Smooth muscle cell (in vitro differentiated cells): ENCODE results near the gene C21orf58. TPM values are rescaled to one million over a fixed set of nuclear protein-coding genes. Genes with fewer than 3 reads are reported as not detected.

Source experiments
- DNase-seq: peaks from one replicate; lab custom pipeline; 2025; ENCODE audit not compliant: unreplicated experiment; lab: John Stamatoyannopoulos, UW
- H2AFZ ChIP-seq: fragments of 200-600 bp; sonication (generic); 2 replicates; pipeline ENCODE4 v1.6.0; 2016; ENCODE audit warnings: antibody characterized with exemption, low read depth, mild to moderate bottlenecking
- H3F3A ChIP-seq: fragments of 200-600 bp; sonication (generic); 2 replicates; pipeline ENCODE4 v1.6.0; 2017; ENCODE audit warnings: antibody characterized with exemption, low read depth
- H3K27ac ChIP-seq: fragments of 200-600 bp; sonication (generic); 2 replicates; pipeline ENCODE4 v1.5.1; 2016; ENCODE audit warnings: low read depth, mild to moderate bottlenecking
- H3K27me3 ChIP-seq: fragments of 200-600 bp; sonication (generic); 2 replicates; pipeline ENCODE4 v1.6.1; 2016; ENCODE audit warnings: low read depth, mild to moderate bottlenecking
- H3K36me3 ChIP-seq: fragments of 200-600 bp; sonication (generic); 2 replicates; pipeline ENCODE4 v1.5.1; 2016; ENCODE audit warnings: low read depth
- H3K4me1 ChIP-seq: fragments of 200-600 bp; sonication (generic); 2 replicates; pipeline ENCODE4 v1.5.1; 2016; ENCODE audit warnings: low read depth
- H3K4me2 ChIP-seq: fragments of 200-600 bp; sonication (generic); 2 replicates; pipeline ENCODE4 v1.6.0; 2016; ENCODE audit warnings: mild to moderate bottlenecking
- H3K4me3 ChIP-seq: fragments of 200-600 bp; sonication (generic); 2 replicates; pipeline ENCODE4 v1.5.1; 2016; ENCODE audit warnings: mild to moderate bottlenecking
- H3K79me2 ChIP-seq: fragments of 200-600 bp; sonication (generic); 2 replicates; pipeline ENCODE4 v1.6.0; 2016; ENCODE audit warnings: low read depth, mild to moderate bottlenecking
- H3K9ac ChIP-seq: fragments of 200-600 bp; sonication (generic); 2 replicates; pipeline ENCODE4 v1.6.0; 2016; ENCODE audit warnings: low read depth
- H3K9me3 ChIP-seq: fragments of 200-600 bp; sonication (generic); replicated peaks from 2 replicates; pipeline ENCODE4 v1.5.1; 2016; ENCODE audit warnings: low read depth
- H4K20me1 ChIP-seq: fragments of 200-600 bp; sonication (generic); 2 replicates; pipeline ENCODE4 v1.6.0; 2016; ENCODE audit warnings: low read depth
- WGBS: methylation state at CpG from one replicate; pipeline ENCODE4 v1.1.7; 2016; ENCODE audit warnings: low lambda C conversion rate; 5-methylcytosine and 5-hydroxymethylcytosine counted together
- polyA plus RNA-seq: library from polyadenylated mRNA; unstranded; fragments of >200 nt; fragmentation: Nextera tagmentation; extraction: Ambion mirVana; gene quantifications from 2 replicates; pipeline ENCODE4 v1.2.1, GENCODE V29; 2016
- total RNA-seq: library from RNA; depleted of rRNA; stranded (reverse); fragments of >200 nt; gene quantifications from 2 replicates; pipeline ENCODE4 v1.2.3, GENCODE V29; 2014
- TF ChIP-seq, protein P1 (sequence below): fragments of 200-600 bp; sonication (generic); IDR thresholded peaks from 2 replicates; pipeline ENCODE4 v1.5.1; 2017; ENCODE audit warnings: borderline replicate concordance, mild to moderate bottlenecking, antibody characterized with exemption; ENCODE audit not compliant: insufficient read depth, poor library complexity, severe bottlenecking

Gene C21orf58
- total and polyA plus RNA-seq, 2 experiments from 2014 or later, result 3.9 to 4.5 TPM

DNA sequence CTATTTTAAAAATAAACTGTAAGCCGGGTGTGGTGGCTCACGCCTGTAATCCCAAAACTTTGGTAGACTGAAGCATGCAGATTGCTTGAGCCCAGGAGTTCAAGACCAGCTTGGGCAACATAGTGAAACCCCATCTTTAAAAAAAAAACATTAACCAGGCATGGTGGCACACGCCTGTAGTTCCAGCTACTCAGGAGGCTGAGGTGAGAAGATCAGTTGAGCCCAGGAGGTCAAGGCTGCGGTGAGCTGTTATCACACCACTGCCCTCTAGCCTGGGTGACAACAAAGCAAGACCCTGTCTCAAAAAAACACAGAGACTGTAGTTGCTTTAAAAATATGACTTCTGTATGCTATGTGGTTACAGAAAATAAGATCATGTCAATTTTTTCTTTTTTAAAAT, 70.8 kb downstream of the C21orf58 start:
- peaks cover 10% of the 10 kb centered on the region for H4K20me1 ChIP-seq
- H3K36me3 ChIP-seq, result peaks cover 26% of the 10 kb centered on the region
- H3K9me3 ChIP-seq, result no peaks in the 10 kb centered on the region
- no peak overlapping the region for H2AFZ ChIP-seq
- no peaks in the 10 kb centered on the region for H3K27me3 ChIP-seq
- no peak overlapping the region for H3K4me3 ChIP-seq
- TF ChIP-seq, protein P1, sequence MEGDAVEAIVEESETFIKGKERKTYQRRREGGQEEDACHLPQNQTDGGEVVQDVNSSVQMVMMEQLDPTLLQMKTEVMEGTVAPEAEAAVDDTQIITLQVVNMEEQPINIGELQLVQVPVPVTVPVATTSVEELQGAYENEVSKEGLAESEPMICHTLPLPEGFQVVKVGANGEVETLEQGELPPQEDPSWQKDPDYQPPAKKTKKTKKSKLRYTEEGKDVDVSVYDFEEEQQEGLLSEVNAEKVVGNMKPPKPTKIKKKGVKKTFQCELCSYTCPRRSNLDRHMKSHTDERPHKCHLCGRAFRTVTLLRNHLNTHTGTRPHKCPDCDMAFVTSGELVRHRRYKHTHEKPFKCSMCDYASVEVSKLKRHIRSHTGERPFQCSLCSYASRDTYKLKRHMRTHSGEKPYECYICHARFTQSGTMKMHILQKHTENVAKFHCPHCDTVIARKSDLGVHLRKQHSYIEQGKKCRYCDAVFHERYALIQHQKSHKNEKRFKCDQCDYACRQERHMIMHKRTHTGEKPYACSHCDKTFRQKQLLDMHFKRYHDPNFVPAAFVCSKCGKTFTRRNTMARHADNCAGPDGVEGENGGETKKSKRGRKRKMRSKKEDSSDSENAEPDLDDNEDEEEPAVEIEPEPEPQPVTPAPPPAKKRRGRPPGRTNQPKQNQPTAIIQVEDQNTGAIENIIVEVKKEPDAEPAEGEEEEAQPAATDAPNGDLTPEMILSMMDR, result no peak
- no peak overlapping the region for H3K27ac ChIP-seq
- WGBS, result 97% methylated on average over 4 of the region's 4 CpGs
- no peak overlapping the region for H3K4me2 ChIP-seq
- no peaks in the 10 kb centered on the region for H3K4me1 ChIP-seq
- H3K79me2 ChIP-seq, result no peaks in the 10 kb centered on the region
- no peak for DNase-seq
- H3F3A ChIP-seq, result no peaks in the 10 kb centered on the region
- H3K9ac ChIP-seq, result no peak overlapping the region

Other genes starting within 250 kb of the C21orf58 start
- 1,570 and 1,698 TPM in 2 replicates for gene COL6A2, start 225.8 kb downstream of the C21orf58 start, total RNA-seq
- gene COL6A2, start 225.8 kb downstream of the C21orf58 start, polyA plus RNA-seq, result 2,969 and 4,089 TPM in 2 replicates
- gene FTCD, start 168.3 kb downstream of the C21orf58 start, total RNA-seq, result 1.3 and 4.1 TPM in 2 replicates
- 15.2 and 18.0 TPM in 2 replicates for gene FTCD, start 168.3 kb downstream of the C21orf58 start, polyA plus RNA-seq
- gene SPATC1L, start 139.4 kb downstream of the C21orf58 start, total RNA-seq, result 6.4 and 10.5 TPM in 2 replicates
- gene SPATC1L, start 139.4 kb downstream of the C21orf58 start, polyA plus RNA-seq, result 36.5 and 40.2 TPM in 2 replicates
- 33.2 and 37.7 TPM in 2 replicates for gene LSS, start 95.1 kb downstream of the C21orf58 start, total RNA-seq
- 21.8 and 32.5 TPM in 2 replicates for gene LSS, start 95.1 kb downstream of the C21orf58 start, polyA plus RNA-seq
- 51.5 and 61.6 TPM in 2 replicates for gene MCM3AP, start 38.3 kb downstream of the C21orf58 start, total RNA-seq
- 38.4 and 39.2 TPM in 2 replicates for gene MCM3AP, start 38.3 kb downstream of the C21orf58 start, polyA plus RNA-seq
- 20.3 and 31.1 TPM in 2 replicates for gene YBEY, start 37.5 kb downstream of the C21orf58 start, total RNA-seq
- 22.0 and 24.1 TPM in 2 replicates for gene YBEY, start 37.5 kb downstream of the C21orf58 start, polyA plus RNA-seq
- gene PCNT, start 286 bp upstream of the C21orf58 start, total RNA-seq, result 9.3 and 13.1 TPM in 2 replicates
- gene PCNT, start 286 bp upstream of the C21orf58 start, polyA plus RNA-seq, result 10.8 and 19.1 TPM in 2 replicates
- 24.8 and 29.2 TPM in 2 replicates for gene DIP2A, start 135.0 kb upstream of the C21orf58 start, total RNA-seq
- gene DIP2A, start 135.0 kb upstream of the C21orf58 start, polyA plus RNA-seq, result 11.5 and 22.1 TPM in 2 replicates